Head of caudate nucleus (tissue), 42 donors: ENCODE results near the gene SLC4A8.
A peak's percentile ranks its signal among the peaks of the same experiment; 100 is the strongest.

Experiments
- DNase-seq, 42 donors: peaks; one replicate each; pipeline versions ENCODE4 v3.0.0 to v3.0.0-alpha.2; 2020 to 2021; ENCODE audit warnings: mixed read lengths in 7 of 42
- intact Hi-C: fragments of 100-400 bp; cut with DNase I; formaldehyde crosslinking; loops from one replicate; pipeline ENCODE4 v1.15.0; 2022

Gene SLC4A8

DNA sequence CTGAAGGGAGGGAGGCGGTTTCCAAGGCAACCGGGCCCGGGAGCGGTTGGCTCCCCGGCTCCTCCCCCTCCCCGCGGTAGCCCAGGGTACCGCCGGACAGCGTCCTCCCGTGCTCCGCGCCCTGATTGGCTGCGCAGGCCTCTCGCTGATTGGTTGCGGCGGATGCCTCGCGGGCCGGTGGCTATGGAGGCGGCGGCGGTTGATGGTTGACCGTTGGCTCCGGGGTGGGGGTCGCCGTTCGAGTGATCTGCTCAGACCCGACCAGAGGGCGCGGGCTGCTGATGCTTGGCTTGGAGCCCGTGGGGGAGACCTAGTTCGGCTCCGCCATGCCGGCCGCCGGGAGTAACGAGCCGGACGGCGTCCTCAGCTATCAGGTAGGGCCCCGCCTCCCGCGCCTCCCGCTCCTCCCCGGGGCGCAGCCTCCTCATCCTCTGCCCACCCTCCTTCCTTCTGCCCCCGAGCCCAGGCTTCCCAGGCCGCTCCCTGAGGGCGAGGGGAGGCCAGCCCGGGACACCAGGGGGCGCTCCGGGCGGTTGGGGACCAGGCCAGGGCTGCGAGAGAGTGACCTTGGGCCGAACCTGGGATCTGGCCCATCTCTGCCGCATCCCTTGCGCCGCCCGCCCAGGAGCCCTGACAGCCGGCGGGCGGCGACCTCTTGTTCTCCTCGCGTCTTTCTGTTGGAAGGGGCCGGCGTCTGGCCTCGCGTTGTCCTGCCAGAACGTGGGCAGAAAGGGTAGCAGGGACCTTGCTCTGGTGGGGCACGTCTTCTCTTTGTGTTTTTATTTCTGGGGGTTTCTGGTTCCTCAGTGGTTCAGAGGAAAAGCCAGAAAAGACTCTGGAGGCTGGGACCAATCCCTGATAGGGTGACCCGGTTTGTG lies at the start of gene SLC4A8:
TSS of gene SLC4A8 (plus strand) at position 170 of the 878 bp plus-strand sequence. CDS start at position 327, 157 bp downstream.
- DNase-seq: peak; percentile 92 to 100 (median 98)
- intact Hi-C loops: loop anchor here (2.0 to 5.0 kb wide), 2 partner anchors 107 to 398 kb away; no protein-coding TSS in a partner anchor

DNA sequence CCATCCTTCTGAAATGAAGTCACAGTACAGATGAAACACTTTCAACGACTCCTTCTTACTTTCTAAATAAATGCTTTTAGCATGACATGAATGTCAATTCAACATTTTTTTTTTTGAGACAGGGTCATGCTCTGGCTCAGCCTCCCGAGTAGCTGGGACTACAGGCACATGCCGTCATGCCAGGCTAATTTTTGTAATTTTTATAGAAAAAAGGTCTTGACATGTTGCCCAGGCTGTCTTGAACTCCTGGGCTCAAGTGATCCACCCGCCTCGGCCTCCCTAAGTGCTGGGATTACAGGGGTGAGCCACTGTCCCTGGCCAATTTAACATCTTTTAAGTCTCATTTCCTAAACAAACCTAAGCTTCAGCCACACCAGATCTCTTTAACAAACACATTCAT lies 49.8 kb upstream of the SLC4A8 start:
- intact Hi-C loops: no loop called here
- DNase-seq: no peak

DNA sequence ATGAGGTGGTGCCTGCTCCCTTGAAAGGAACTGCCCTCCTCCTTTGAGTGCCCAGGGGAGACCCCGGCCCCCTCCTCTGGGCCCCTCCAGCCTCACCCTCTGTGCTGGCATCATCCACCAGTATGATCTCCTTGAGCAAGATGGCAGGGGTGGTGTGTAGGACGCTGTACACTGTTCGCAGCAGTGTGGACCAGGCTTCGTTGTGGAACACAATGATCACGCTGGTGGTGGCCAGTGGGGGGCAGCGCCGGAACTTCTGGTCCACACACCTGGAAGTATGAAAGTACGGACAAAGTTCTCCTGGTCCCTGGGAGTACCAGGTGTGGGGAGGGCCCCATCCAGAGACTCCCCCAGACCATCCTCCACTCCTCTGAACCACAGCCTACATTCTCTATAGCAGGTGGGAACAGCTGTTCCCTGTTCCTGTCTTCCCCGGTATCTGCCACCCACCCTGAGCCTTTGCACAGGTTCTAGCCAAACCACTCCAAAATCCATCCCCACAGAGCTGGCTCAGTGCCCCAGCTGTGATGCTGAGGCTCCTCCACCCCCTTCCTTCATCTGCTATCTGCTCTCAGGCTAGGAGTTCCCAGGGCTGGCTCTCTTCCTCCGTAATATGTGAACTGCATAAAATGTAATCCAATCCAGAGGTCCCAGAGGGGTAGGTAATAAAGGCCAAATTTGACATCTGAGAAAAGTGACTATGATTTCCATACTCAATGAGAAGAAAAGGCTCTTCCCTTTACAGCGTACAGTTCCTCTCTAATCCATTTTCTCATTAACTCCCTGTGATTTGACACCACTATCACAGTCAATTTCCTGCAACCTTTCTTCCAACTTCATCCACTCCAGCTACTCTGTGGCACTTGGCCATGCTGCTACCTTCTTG lies 47.3 kb upstream of the SLC4A8 start:
- intact Hi-C loops: no loop called here
- DNase-seq: peak in 31 of 42 donors; percentile 36 to 90 (median 58)

DNA sequence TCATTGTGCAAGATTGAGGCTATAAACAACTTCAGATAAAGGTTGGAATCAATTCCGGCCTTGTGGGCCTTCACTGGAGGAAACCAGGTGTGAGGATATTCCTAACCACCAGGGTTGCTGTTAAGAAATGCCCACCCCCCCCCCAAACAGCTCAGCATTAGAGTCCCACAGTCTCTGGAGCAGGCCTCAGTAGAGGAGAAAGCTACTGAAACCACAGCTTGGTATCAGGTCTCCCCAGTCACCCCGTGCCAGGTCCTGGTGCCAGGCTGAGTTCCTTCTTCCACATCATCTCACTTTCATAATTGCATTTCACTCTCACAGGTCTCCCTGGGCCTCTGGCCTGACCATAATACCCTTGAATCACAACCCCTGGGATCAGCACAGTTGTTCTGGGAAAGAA lies 45.9 kb upstream of the SLC4A8 start:
- DNase-seq: no peak
- intact Hi-C loops: no loop called here

DNA sequence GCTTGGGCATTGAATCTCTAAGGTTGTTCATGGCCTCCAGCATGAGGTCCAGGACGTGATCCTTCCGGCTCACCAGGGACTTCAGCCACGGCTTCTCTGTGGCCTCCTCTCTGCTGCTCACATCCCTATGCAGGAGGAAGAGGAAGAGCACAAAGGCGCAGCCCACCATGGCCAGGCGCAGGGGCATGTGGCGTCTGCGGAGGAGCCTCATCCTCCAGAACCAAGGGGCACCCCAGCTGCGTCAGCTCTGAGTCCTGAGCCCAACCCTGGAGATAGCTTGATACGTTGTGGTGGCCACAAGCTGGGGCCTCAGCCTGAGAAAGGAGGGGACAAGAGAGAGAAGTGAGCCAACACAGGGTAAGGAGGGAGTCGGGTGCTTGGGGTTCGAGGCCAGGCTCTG lies 45.1 kb upstream of the SLC4A8 start:
- intact Hi-C loops: no loop called here
- DNase-seq: no peak

DNA sequence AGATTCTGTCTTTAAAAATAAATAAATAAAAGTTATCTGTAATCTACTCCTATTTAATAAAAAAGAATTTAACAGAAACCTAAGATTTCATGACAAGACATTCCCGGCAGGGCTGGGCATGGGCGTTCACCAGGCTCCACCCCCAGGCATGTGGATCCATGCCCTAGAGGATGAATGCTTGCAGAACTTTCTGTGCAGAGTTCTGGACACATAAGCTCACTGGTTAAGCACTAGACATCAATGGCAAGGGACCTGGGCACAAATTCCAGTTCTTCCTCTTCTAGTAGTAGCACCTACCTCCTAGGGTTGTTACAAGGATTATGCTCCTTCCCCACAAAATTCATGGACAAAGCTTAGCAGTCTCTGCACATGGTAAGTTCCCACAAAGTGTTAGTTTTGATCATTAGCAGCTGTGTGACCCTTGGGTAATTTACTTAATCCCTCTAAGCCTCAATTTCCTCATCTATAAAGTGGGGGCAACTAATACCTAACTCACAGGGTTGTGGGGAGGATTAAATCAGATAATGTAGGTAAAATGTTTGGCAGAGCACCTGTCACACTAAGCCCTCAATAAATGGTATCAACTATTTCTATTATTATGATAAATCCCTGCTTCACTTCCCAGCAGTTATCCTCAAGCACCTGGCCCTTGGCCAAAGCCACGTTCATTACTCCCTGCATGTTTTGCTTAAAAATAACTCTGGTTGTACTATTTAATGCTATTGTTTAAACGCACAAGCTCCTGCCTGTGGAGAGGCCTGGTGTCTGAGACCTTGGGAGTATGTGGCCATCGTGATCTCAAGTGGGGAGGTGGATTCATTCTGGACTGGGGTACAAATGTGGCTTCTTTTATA lies 43.2 kb upstream of the SLC4A8 start:
- intact Hi-C loops: no loop called here

DNA sequence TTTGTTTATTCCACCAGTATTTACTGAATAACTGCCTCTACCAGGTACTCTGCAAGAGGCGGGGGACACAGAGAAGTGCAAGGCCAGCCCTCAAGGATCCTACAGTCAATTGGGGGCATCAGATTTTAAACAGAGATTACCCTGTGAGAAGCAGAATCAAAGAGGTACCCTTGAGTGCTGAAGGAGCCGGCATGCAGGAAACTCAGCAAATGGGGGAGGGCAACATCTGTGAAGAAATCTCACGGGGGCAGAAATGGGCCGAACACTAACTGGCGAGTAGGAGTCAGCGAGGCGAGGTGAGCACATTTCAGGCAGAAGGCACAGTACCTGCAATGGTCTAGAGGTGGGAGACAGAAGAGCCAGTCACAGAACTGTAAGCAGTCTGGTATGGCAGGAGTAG lies 42.5 kb upstream of the SLC4A8 start:
- DNase-seq: no peak
- intact Hi-C loops: no loop called here

More for the DNA sequence above, 43.2 kb upstream of the SLC4A8 start:
- DNase-seq: no peak

DNA sequence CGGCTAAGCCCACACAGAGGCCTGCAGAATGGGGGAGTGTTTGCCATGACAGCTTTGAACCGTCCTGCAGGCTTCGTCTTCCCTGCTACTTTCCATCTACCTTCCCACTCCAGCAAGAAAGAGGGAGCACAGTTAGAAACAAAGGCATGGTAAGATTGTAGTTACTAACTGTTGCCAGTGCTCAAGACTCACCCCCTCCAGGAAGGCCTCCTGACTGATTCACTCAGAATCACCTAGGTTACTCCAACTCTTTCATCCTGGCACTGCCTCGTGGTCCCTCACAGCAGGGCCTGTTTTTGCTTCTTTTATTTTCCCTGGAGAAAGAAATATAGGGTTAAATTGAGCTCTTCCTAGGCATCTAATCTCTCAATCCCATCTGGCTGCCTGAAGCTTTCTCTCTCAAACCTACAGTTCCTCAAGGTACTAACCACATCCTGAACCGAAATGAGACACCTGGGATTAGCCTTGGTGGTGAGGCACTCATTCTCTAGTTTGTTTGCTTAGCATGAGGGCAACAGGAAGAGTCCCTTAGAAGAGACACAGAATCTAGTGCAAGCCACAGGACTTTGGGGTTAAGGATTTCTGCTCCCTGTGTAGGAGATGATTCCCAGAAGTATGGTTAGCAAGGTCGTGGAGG lies 41.2 kb upstream of the SLC4A8 start:
- DNase-seq: no peak

DNA sequence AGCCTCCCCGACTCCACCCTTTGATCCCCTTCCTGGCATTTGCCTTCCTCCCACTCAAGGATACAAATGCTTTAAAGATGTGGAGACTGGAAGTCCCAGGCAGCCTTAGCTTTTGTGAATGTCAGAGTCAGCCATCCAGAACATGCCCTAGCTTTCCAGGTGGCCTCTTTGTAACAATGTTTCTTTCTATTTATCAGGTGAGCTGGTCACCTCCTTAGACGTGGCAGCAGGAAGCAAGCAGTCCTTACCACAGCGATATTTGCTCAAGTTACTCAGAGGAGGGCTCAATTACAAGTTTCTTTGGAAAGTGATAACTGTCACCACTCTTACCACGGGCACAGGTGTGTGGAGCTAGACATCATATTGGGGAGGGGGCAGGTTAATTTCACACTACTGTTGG lies 38.3 kb upstream of the SLC4A8 start:
- DNase-seq: no peak
- intact Hi-C loops: no loop called here

More for the DNA sequence above, 41.2 kb upstream of the SLC4A8 start:
- intact Hi-C loops: no loop called here

DNA sequence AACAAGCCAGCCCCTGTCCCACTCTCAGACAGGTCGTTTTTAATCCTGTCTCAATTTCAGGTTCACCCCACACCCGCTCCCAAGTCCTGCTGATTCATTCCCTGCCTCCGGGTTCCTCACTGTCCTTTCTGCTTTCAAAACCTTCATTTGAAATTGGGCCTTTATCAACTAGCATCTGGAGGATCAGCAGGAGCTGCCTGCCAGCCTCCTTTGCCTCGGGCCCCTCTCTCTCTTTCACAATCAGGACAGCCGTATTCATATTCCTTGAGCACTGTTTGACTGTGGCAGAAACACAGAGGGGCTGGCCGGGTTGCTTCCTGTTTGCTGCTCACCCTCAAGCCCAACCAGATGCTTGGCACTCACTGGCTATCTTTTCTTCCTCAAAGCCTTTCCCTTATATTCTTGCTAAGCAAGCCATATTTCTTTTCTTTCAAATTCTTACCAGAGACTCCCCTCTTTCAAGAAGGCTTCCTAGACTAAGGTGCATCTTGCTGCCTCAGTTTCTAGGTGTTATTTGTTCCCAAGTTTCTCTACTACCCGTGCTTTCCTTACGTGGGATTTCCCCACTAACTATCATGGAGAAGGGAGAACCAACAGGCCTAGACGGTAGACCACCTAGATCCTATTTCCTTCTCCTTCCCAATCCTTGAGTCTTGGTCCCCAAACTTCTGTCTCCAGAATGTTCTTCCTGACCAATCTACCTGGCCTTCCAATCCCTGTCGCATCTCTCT lies 36.4 kb upstream of the SLC4A8 start:
- DNase-seq: peak in 30 of 42 donors; percentile 19 to 66 (median 44)
- intact Hi-C loops: no loop called here

DNA sequence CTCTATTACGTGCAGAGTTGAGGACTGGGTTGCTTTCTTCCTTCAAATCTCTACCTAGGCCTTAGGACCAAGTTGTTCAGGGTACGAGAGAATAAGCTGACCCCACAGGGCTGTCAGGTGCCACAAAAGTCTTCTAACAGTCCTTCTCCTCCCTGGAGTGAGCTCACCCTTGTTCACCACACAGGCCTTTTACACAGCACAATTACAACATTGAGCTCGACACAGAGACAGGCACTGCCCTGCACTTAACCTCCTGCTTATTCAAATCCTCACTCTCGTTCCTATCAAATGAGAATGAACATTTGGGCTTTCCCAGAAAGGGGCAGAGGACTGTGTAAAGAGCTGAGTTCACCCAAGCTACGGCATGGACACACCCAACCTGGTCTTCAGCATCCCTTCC lies 35.8 kb upstream of the SLC4A8 start:
- peak in 9 of 42 donors; percentile 19 to 54 (median 38) for DNase-seq
- intact Hi-C loops: no loop called here

DNA sequence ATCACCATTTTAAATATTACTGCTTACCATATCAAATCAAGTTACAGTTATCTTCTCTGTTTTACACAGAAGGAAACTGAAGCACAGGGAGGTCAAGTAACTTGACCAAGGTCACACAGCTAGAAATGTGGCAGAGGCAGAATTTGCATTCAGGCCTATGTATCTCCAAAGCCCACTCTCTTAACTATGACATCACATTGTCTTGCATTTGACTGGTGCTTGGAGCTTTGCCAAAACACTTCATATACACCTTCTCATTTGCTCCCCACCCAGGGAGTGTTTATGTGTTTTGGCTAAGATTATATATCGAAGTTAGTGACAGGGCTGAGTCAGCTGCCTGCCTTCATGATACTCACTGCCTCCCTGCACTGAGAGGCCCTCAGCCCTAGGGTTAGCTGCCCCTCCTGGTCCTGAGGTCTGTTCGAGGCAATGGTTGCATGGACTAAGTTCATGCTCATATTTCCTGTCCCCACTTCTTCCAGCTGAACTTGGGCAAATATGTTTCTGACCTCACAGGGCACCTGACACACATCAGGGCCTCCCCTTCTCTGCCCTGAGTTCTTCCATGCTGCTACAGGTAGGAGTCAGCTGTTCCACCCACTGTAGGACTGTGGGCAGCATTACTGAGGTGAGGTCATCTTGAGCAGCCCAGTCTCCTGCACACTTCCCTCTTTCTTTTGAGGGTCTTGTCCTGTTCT lies 35.2 kb upstream of the SLC4A8 start:
- intact Hi-C loops: no loop called here
- DNase-seq: peak in 3 of 42 donors; percentile 12 to 36 (median 20)

DNA sequence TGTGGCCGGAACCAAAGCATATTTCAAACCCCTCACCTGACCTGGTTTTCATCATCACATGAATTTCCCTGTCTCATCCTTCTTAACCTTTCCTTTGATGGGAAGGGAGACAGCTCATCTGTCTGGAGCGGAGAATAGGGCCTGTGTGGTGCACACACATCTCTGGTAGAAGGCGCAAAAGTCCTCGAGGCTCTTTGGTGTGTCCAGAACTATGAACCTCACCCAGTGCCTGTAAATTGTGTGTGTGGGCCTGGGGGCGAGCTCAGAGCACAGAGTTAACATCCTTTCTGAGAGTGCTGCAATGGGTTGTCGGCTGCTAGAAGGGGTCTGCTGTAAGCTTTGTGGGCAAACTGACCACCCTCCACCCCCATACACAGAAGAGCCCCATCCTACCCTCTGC lies 34.2 kb upstream of the SLC4A8 start:
- intact Hi-C loops: no loop called here
- DNase-seq: peak in 3 of 42 donors; percentile 8 to 26 (median 14)

DNA sequence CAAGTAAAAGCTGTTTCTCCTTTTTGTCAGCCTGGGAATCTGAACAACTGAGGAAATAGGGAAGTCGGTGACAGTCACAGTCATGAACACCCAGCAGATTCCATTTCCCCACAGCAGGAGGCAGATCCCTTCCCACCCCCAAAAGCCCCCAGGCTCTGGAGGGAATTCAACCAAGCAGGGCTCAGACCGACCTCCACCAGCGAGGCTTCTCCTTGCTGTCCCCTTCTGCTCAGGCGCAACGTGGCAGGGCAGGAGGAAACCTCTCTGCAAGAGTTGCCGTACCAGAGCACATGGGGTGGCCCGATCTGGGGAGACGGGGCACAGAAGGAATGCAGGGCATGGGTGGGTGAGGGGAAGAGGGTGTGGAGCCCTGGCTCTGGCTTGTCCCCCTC lies 33.7 kb upstream of the SLC4A8 start:
- DNase-seq: peak in 21 of 42 donors; percentile 18 to 68 (median 35)
- intact Hi-C loops: no loop called here

DNA sequence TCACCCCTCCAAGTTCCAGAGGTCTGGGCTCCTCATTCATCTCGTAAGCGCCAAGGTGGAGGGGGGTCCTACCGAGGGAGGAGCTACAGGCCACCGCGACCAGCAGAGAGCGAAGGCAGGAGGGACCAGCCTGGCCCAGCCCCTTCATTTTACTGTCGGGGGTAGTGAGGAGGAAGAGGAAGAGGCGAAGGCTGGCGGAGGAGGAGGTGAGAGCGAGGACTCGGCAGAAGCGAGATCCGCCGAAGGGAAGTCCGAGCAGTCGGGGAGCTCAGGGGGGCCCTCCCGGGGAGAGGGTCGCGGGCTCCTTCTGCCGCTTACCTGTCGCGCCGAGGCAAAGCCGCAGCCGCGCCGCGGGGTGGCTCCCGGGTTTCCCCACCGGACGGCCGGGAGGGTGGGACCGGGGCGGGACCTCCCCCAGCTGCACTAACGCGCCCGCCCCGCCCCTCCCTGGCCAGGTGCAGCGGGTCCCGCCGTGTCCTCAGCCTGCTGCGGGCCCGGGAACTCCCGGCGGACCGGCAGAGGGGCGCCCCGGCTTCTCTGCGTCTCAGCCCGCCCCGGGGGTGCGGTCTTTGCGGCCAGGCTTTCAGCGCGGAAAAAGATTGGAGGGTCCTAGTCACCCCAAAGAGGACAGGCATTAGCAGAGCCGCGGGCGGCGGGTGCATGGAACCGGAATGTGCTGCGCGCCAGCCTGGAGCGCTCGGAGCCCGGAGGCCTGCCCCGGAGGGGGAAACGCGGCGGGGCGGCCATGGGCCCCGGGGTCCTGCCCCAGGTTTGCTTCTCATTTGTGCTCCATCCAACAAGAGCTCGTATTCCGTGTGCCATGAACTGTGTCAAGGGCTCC lies 33.1 kb upstream of the SLC4A8 start, which contains the start of gene GALNT6:
TSS of gene GALNT6 (minus strand) at position 124 of the 841 bp plus-strand sequence. CDS start 11,625 bp downstream, outside the sequence.
- intact Hi-C loops: no loop called here
- peak in 27 of 42 donors; percentile 14 to 65 (median 40) for DNase-seq
